Progenitor cell of endocrine pancreas (in vitro differentiated cells): ENCODE measurements around the gene GLDC. TPM values are rescaled to one million over a fixed set of nuclear protein-coding genes. Genes with fewer than 3 reads are reported as not detected.

Experiments
- DNase-seq: peaks from one replicate; pipeline ENCODE4 v3.0.0; 2021; ENCODE audit warnings: low spot score; ENCODE audit not compliant: unreplicated experiment
- H3K27ac Mint-ChIP-seq: 2 replicates; pipeline ENCODE4 v1.8.0; 2021; ENCODE audit warnings: mild to moderate bottlenecking, moderate library complexity, mixed read lengths
- H3K27me3 Mint-ChIP-seq: 2 replicates; pipeline ENCODE4 v1.8.0; 2021; ENCODE audit warnings: mixed read lengths
- H3K36me3 Mint-ChIP-seq: 2 replicates; pipeline ENCODE4 v1.8.0; 2022; ENCODE audit warnings: mixed read lengths; ENCODE audit not compliant: insufficient read depth
- H3K4me1 Mint-ChIP-seq: 2 replicates; pipeline ENCODE4 v1.8.0; 2021; ENCODE audit warnings: low read depth, mixed read lengths
- H3K4me3 Mint-ChIP-seq: 2 replicates; pipeline ENCODE4 v1.8.0; 2021; ENCODE audit warnings: low read depth, mild to moderate bottlenecking, moderate library complexity, mixed read lengths
- H3K9me3 Mint-ChIP-seq: 2 replicates; pipeline ENCODE4 v1.8.0; 2021; ENCODE audit warnings: low read depth, mixed read lengths
- CTCF ChIP-seq: fragments of 200-600 bp; sonication (generic); IDR thresholded peaks from one replicate; pipeline ENCODE4 v1.5.0; 2021; ENCODE audit warnings: antibody characterized with exemption, mild to moderate bottlenecking; ENCODE audit not compliant: unreplicated experiment
- total RNA-seq: library from RNA; stranded (reverse); gene quantifications from 2 replicates; pipeline ENCODE4 v1.2.1, GENCODE V29; 2021

GLDC gene
- total RNA-seq, 1 donor from 2014 or later, result 11.3 TPM

GRCh38 chr9:6538666-6539071 lies 106.9 kb downstream of the GLDC start:
- H3K36me3 Mint-ChIP-seq, result no peaks in the 10 kb centered on the region
- no peaks in the 10 kb centered on the region for H3K4me1 Mint-ChIP-seq
- H3K27ac Mint-ChIP-seq, result no peak overlapping the region
- no peaks in the 10 kb centered on the region for H3K9me3 Mint-ChIP-seq
- no peak for TF ChIP-seq CTCF
- no peaks in the 10 kb centered on the region for H3K27me3 Mint-ChIP-seq
- DNase-seq, result no peak
- H3K4me3 Mint-ChIP-seq, result no peak overlapping the region

GRCh38 chr9:6535594-6535993 lies 109.9 kb downstream of the GLDC start:
- Mint-ChIP-seq H3K27me3 (no peaks in the 10 kb centered on the region), H3K27ac (no peak overlapping the region), H3K4me3 (no peak overlapping the region), H3K4me1 (no peaks in the 10 kb centered on the region), H3K36me3 (no peaks in the 10 kb centered on the region), H3K9me3 (no peaks in the 10 kb centered on the region)
- TF ChIP-seq CTCF, result no peak
- DNase-seq, result no peak

- no peak for DNase-seq
- Mint-ChIP-seq H3K9me3 (peaks cover 10% of the 10 kb centered on the region), H3K36me3 (peaks cover 17% of the 10 kb centered on the region), H3K4me3 (no peak overlapping the region), H3K27ac (no peak overlapping the region), H3K4me1 (peaks cover 3% of the 10 kb centered on the region), H3K27me3 (no peaks in the 10 kb centered on the region)
- TF ChIP-seq CTCF, result no peak
These were observed 120.0 kb downstream of the GLDC start for GRCh38 chr9:6525326-6526045.

- Mint-ChIP-seq H3K4me1 (no peaks in the 10 kb centered on the region), H3K4me3 (no peak overlapping the region), H3K9me3 (peaks cover 18% of the 10 kb centered on the region), H3K36me3 (peaks cover 31% of the 10 kb centered on the region), H3K27ac (no peak overlapping the region), H3K27me3 (no peaks in the 10 kb centered on the region)
- no peak for DNase-seq
- no peak for TF ChIP-seq CTCF
These were observed 123.3 kb downstream of the GLDC start for GRCh38 chr9:6522263-6522662.

- Mint-ChIP-seq H3K4me3 (no peak overlapping the region), H3K4me1 (no peaks in the 10 kb centered on the region), H3K27me3 (no peaks in the 10 kb centered on the region), H3K27ac (no peak overlapping the region), H3K36me3 (peaks cover 15% of the 10 kb centered on the region), H3K9me3 (no peaks in the 10 kb centered on the region)
- TF ChIP-seq CTCF, result no peak
- DNase-seq, result no peak
These were observed 133.4 kb downstream of the GLDC start for GRCh38 chr9:6512085-6512657.
